GM06990 (cell line): ENCODE results near the gene NLK.
"Not testable (repeated sequence)": the region's sequence is repeated elsewhere in the genome, so short reads cannot be mapped to it uniquely, and the experiment has no call there.

ENCODE experiments used
- DNase-seq: peaks from one replicate; pipeline ENCODE4 v3.0.0-alpha.2; 2011; ENCODE audit not compliant: insufficient read length; ENCODE audit errors: extremely low read depth
- H3K27me3 ChIP-seq: replicated peaks from 2 replicates; pipeline ENCODE4 v1.6.0; 2011; ENCODE audit warnings: low read length; ENCODE audit not compliant: control insufficient read depth, insufficient read depth
- H3K36me3 ChIP-seq: 2 replicates; pipeline ENCODE4 v1.5.1; 2011; ENCODE audit warnings: low read length; ENCODE audit not compliant: control insufficient read depth, insufficient read depth
- H3K4me3 ChIP-seq: replicated peaks from 2 replicates; pipeline ENCODE4 v1.5.1; 2011; ENCODE audit warnings: low read depth, mild to moderate bottlenecking, control low read depth, low read length
- TF ChIP-seq, protein P1 (sequence below): IDR thresholded peaks from 2 replicates; pipeline ENCODE4 v1.5.1; 2011; ENCODE audit warnings: low read length, control low read depth, mild to moderate bottlenecking, inconsistent platforms; ENCODE audit not compliant: insufficient read depth, poor library complexity, severe bottlenecking

NLK gene

DNA sequence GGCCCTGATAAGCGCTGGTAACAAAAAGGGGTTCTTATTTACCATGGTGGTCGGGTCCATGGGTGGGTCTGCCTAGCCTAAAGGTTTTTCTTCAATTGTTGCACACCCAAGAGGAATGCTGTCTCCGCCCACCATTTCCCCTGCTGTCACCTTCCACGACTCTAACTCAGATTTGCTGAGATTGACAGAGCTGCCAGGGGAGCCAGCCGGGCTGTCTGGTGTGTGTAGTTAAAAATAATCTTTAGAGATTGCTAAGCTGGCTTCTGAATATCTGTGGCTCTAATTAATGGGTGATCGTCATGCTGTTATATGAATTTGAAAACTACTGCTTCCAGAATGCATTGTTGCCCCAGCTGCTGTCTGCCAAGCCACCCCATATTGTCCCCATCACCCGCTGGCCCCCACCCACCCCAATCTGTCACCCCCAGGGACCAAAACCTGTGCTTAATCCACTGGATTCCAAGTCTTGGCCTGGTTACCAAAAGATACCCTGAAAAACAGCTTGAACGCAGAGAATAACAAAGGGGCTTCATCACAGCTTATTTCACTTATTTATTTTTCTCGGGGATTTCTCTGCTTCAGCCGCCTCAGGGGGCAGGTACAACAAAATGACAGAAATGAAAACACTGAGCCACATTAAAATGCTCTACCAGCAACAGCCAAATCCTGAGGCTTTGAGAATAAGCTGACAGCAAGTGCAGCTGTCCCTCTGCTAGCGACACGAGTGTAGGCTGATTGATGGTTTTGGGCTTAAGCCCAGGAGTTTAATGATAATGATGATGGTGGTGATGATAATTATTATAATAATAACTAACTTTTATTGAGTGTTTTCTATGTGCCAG is 46.1 kb upstream of the NLK start:
- Histone ChIP-seq H3K27me3 (no peaks in the 10 kb centered on the region; the same call in 1 of the 2 replicates), H3K4me3 (no peak overlapping the region), H3K36me3 (no peaks in the 10 kb centered on the region)
- DNase-seq: no peak
- TF ChIP-seq, protein P1, sequence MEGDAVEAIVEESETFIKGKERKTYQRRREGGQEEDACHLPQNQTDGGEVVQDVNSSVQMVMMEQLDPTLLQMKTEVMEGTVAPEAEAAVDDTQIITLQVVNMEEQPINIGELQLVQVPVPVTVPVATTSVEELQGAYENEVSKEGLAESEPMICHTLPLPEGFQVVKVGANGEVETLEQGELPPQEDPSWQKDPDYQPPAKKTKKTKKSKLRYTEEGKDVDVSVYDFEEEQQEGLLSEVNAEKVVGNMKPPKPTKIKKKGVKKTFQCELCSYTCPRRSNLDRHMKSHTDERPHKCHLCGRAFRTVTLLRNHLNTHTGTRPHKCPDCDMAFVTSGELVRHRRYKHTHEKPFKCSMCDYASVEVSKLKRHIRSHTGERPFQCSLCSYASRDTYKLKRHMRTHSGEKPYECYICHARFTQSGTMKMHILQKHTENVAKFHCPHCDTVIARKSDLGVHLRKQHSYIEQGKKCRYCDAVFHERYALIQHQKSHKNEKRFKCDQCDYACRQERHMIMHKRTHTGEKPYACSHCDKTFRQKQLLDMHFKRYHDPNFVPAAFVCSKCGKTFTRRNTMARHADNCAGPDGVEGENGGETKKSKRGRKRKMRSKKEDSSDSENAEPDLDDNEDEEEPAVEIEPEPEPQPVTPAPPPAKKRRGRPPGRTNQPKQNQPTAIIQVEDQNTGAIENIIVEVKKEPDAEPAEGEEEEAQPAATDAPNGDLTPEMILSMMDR: no peak

DNA sequence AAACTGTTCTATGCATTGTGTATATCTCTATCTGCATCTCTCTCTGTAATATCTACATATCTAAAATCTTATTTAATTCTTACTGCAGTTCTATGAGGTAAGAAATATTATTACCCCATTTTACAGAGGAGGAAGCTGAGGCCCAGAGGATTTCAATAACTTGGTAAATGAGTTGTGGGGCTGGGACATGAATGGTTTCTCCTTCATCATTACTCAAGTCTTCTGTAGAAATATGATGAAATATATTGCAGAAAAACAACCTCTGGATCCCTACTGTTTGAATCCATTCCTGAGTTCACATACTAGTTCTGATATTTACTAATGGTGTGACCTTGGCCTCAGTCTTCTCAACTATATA is 45.5 kb upstream of the NLK start:
- H3K4me3 ChIP-seq: no peak overlapping the region
- no peaks in the 10 kb centered on the region; the same call in 1 of the 2 replicates for H3K27me3 ChIP-seq
- TF ChIP-seq, protein P1: no peak
- DNase-seq: no peak
- no peaks in the 10 kb centered on the region for H3K36me3 ChIP-seq

- no peaks in the 10 kb centered on the region for H3K36me3 ChIP-seq
- no peak for DNase-seq
- H3K4me3 ChIP-seq: no peak overlapping the region
- no peaks in the 10 kb centered on the region; the same call in 1 of the 2 replicates for H3K27me3 ChIP-seq
- TF ChIP-seq, protein P1: no peak
Observed at GRCh38 chr17:27997522-27997921, 45.0 kb upstream of the NLK start.

DNA sequence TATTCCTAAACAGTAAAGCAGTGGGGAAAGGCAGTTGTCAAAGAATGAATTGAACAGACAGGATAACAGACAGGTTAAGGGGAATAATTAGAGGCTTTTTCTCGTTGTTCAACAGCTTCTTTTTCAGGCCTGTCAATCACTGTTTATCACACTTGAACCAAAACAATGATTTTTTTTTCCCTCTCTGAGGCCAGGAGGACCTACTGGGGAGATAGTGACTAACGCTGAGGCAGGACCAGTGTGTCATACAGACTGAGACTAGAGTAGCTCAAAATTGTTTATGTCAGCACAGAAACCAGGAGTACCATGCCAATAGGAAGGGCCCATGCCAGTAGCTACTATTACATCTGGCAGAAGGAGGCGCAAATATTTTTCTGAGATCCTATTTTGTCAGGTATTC is 41.3 kb upstream of the NLK start:
- Histone ChIP-seq H3K27me3 (no peaks in the 10 kb centered on the region; the same call in 1 of the 2 replicates), H3K36me3 (no peaks in the 10 kb centered on the region), H3K4me3 (no peak overlapping the region)
- TF ChIP-seq, protein P1: no peak
- DNase-seq: no peak

- H3K4me3 ChIP-seq: no peak overlapping the region
- TF ChIP-seq, protein P1: no peak
- no peaks in the 10 kb centered on the region for H3K36me3 ChIP-seq
Observed at GRCh38 chr17:28004344-28004743, 38.1 kb upstream of the NLK start.

GRCh38 chr17:28007925-28008324 is 34.6 kb upstream of the NLK start:
- DNase-seq, H3K4me3 ChIP-seq, H3K36me3 ChIP-seq, H3K27me3 ChIP-seq: not testable (repeated sequence)

More at GRCh38 chr17:28004344-28004743, 38.1 kb upstream of the NLK start:
- DNase-seq: no peak
- H3K27me3 ChIP-seq: no peaks in the 10 kb centered on the region; the same call in 1 of the 2 replicates
